Globus pallidus (tissue), 1 donor: ENCODE data around the gene ABL2.
A peak's percentile ranks its signal among the peaks of the same experiment; 100 is the strongest.
"Not testable (repeated sequence)": the region's sequence is repeated elsewhere in the genome, so short reads cannot be mapped to it uniquely, and the experiment has no call there.

ENCODE experiments used
- DNase-seq: peaks from one replicate; pipeline ENCODE4 v3.0.0-alpha.2; 2015; ENCODE audit warnings: low spot score

Gene ABL2

GRCh38 chr1:179229214-179230140, at the start of gene ABL2:
Gene ABL2, minus strand, starts transcription at chr1:179229677. Its CDS starts 280 bp downstream, at chr1:179229397.
- DNase-seq, result peak; percentile 33

DNA sequence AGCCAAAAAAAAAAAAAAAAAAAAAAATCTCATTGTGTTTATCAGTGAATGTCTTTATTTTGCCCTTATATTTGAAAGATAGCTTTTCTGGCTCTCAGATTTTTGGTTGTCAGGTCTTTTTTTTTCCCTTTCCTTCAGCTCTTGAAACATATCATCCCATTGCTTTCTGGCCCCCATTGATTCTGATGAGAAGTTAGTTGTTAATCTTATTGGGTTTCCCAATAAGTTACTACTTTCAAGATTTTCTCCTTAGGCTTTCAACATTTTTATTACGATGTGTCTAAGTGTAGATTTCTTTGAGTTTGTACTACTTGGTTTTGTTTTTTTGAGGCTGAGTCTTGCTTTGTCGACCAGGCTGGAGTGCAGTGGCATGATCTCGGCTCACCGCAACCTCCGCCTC, 49.4 kb upstream of the ABL2 start:
- DNase-seq, result no peak

GRCh38 chr1:179274424-179274823, 44.9 kb upstream of the ABL2 start:
- DNase-seq, result not testable (repeated sequence)

DNA sequence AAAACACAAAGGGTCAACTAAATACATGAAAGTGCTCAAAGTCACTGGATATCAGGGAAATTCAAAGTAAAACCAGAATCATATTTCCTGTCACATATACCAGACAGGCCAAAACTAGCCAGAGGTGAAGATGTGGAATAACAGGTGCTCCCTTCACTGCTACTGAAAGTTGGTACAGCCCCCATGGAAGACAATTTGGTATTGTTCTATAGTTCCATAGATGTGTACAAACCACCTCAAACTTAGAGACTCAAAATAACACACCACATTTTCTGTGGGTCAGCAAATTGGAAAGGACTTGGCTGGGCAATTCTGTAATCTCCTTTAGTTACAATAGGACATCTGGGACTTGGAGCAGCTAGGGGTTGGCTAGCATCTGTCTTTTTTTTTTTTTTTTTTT, 39.6 kb upstream of the ABL2 start:
- DNase-seq, result no peak

DNA sequence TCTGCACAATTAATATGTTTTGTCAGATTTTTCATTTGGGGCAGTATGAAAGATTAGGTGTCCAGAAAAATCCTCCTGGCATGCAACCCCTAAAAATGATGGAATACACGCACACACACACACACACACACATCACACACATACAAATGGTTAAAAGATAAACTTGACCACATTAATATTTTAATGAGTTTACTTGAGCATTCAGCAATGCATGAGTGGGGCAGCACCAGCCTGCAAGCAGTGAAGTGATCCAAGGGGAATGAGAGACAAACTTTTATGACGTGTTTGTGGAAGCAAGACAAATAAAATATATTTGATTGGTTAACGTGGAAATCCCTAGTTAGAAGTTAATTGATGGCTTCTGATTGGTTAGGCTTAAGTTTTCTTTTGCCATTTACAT, 35.0 kb upstream of the ABL2 start:
- no peak for DNase-seq

DNA sequence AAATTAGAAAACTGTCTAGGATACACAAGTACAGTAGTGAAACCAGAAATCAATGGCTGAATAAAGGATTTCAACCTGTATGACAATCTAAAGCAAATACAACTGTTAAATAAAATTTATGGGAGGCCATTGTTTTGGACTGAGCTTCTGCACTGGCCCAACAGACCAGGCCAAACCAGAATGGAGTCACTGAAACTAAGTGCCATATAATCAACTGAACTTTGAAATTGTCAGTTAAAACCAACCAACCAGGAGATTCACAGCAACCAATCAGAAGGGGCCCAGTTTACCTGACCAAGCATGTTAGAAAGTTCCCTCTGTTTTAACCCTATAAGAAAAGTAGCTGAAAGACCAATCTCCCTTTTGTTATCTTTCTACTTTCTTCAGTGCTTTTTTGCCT, 33.6 kb upstream of the ABL2 start:
- DNase-seq, result no peak

- DNase-seq, result no peak
Observed at GRCh38 chr1:179262183-179262582, 32.7 kb upstream of the ABL2 start.

DNA sequence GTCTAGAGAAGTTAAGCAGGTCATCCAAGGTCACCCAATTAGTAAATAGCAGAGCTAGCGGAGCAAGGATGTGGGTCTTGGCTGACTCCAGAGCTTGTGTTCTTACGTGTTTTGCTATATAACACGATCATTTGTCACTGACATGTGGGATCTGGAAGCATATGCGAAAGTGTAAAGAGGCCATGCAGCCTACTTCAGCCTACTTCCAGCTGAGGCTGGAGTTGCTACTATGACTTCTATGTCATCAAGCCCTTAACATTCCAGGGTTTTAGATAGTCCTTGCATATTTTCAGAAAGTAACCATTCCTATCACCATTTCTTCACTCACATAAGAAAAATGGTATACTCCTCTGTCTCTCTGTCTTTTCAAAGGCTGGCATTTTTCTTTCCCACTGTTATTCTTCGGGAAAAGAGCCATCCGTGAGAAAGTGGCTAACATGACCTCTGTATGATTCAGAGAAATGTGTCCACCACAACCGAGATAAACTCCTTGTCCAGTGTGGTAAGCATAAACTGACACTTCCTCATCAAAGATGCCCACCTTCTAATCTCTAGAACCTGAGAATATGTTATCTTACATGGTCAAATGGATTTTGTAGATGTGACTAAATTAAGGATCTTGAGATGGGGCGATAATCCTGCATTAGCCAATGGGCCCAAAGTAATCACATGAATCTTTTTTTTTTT, 24.0 kb upstream of the ABL2 start:
- no peak for DNase-seq

DNA sequence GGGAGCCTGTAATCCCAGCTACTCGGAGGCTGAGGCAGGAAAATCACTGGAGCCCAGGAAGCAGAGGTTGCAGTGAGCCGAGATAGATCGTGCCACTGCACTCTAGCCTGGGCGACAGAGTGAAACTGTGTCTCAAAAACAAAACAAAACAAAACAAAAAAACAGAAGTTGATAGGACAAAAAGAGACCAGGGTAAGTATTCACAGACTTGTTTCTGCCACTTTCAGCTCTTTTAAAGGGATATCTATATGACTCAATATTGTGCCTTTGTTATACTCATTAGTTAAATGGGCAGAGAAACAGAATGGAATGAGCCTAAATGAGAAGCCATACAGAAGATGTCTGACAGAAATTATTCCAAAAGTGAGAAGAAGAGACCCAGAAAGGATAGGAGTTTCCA, 23.1 kb upstream of the ABL2 start:
- no peak for DNase-seq

- DNase-seq, result peak; percentile 45
Observed at GRCh38 chr1:179251675-179252074, 22.2 kb upstream of the ABL2 start.

DNA sequence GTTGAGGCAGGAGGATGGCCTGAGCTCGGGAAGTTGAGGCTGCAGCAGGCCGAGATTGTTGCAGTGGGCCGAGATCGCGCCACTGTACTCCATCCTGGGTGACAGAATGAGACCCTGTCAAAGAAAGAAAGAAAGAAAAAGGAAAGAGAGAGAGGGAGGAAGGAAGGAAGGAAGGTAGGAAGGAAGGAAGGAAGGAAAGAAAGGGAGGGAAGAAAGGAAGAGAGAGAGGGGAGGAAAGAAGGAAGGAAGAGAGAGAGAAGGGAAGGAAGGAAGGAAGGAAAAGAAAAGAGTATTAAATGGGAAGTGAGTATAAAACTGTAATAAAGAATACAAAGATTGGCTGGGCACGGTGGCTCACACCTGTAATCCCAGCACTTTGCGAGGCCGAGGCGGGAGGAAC, 18.4 kb upstream of the ABL2 start:
- DNase-seq, result no peak

GRCh38 chr1:179245426-179245825, 15.9 kb upstream of the ABL2 start:
- not testable (repeated sequence) for DNase-seq

GRCh38 chr1:179241530-179242097, 12.1 kb upstream of the ABL2 start:
- peak; percentile 24 for DNase-seq

- no peak for DNase-seq
Observed at GRCh38 chr1:179237222-179237621, 7.7 kb upstream of the ABL2 start.

DNA sequence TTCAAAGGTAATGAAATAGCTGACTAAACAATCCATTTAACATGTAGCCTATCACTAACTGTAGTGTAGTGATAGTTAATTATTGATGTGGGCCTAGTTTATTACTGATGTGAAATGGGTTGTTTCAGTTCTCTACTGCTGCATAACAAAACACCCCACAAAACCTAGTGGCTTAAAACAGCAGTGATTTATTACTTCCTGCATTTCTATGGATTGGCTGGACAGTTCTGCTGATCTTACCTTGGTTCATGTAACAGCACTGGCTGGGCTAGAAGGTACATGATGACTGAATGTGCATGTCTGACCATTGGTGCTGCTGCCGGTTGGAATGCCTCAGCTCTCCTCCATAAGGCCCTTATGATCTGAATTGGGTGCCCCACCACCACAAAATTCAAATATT, 5.4 kb upstream of the ABL2 start:
- no peak for DNase-seq

DNA sequence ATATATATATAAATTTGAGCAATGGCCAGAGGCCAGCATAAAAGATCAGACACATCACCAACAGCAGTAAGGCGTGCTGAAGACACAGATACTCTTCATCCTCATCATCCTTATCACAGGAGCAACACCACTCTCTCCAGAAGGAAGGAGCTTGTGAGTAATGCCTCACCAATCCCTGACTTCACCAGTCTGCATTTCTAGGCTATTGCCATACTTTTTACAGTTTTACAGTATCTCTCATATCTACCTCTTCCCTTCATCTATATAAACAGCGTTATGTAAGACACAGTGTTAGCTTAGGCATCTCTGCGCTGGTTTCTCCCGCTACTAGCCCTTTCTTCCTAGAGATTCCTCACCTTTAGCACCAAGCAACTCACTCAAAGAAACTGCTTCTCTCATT, 2.4 kb upstream of the ABL2 start:
- no peak for DNase-seq

GRCh38 chr1:179230721-179231120, 1.2 kb upstream of the ABL2 start:
- DNase-seq, result no peak

DNA sequence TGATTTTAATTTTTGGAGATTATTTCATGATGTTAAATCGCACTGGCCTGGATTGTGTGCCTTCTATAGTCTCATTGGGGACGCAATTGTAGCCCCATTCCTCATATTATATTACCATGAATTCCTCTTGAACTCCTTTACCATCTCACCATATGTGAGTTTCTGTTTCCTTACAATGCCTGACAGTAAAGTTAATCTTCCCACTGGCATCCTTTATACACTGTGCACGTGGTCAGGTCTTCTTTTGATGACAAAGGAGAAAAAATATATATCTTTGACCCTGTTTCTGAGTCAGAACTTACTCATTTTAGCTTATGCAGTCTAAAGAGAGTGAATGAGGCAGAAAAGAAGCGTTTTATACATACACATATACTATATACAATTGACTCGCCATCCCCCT, 774 bp upstream of the ABL2 start:
- DNase-seq, result no peak

DNA sequence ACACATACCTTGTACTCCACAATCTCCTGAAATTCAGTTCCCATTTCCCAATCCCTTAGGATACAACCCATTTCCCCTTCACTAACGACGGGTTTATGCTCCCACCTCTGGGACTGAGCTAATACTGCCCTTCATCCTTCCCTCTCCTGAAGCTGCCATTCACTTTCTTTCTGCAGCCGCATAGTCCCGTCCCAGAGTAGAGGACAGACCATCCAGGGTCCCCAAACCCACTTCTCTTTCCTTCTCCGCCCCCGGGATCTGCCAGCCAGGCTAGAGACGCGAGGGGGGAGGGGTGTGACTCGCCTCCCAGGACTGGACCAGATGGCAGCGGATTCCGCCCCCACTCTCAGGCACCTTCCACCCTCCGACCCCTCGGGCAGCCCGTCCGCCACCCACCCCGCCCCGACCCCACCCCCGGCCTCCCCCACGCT, 679 bp downstream of the ABL2 start:
- DNase-seq, result peak; percentile 32

GRCh38 chr1:179226738-179227137, 2.7 kb downstream of the ABL2 start:
- no peak for DNase-seq

DNA sequence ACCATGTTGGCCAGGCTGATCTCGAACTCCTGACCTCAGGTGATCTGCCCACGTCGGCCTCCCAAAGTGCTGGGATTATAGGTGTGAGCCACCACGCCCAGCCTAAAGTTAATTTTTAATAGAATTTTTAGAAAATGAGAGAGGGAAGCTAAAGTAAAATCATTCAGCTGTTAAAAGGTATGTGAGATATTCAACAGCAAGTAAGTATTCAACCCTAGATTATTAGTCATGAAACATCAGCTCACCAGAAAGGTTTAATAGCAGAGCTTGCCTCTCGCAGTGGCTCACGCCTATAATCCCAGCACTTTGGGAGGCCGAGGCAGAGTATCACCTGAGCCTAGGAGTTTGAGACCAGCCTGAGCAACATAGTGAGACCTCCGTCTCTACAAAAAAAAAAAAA, 5.0 kb downstream of the ABL2 start:
- not testable (repeated sequence) for DNase-seq

GRCh38 chr1:179221121-179221520, 8.4 kb downstream of the ABL2 start:
- not testable (repeated sequence) for DNase-seq

DNA sequence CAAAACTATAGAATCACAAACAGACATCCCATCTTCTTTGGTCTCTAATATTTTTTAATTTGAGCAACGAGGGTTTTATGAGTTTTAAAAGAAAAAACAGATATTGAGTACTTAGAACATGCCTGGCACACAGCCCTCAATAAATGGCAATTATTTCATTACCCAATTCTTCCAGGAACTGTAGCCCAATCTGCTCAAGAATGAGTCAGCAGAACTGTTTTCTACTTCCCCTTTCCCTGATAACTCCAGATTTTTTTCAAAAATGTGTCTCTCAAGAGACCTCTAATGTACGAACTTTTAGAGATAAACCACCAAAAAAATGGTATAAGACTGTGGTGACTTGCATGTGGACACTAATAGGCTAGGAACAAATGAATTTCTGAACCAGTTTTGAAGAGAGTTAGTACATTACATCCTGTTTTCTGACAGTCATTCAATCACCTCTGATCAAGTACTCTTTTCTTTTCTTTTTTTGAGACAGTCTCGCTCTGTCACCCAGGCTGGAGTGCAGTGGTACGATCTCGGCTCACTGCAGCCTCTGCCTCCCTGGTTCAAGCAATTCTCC, 11.5 kb downstream of the ABL2 start:
- DNase-seq, result peak; percentile 12
